Body of pancreas (tissue), 4 donors: ENCODE results near the gene FARS2. TPM values are rescaled to one million over a fixed set of nuclear protein-coding genes. Genes with fewer than 3 reads are reported as not detected.

Source experiments
- ATAC-seq: fragments of 150-250 bp; one replicate; pipeline ENCODE4 v1.9.1; 2016
- DNase-seq, 4 donors: peaks; one replicate each; pipeline ENCODE4 v3.0.0-alpha.2; 2019
- H3K27ac ChIP-seq, 4 donors: fragments of 200-600 bp; sonication (generic); 1 replicate in 3 of 4; 2 replicates in 1 of 4; pipeline versions ENCODE4 v1.5.1 to v1.6.1; 2016 to 2019; ENCODE audit warnings: mild to moderate bottlenecking in 1 of 4, mixed read lengths in 1 of 4, moderate library complexity in 1 of 4
- H3K27me3 ChIP-seq, 2 donors: fragments of 200-600 bp; sonication (generic); one replicate each; pipeline ENCODE4 v1.6.0; 2016; ENCODE audit warnings: mild to moderate bottlenecking in 1 of 2
- H3K36me3 ChIP-seq, 2 donors: fragments of 200-600 bp; sonication (generic); replicated peaks in 1 of 2; 2 replicates each; pipeline ENCODE4 v1.5.1; 2016; ENCODE audit warnings: low read depth in 2 of 2; ENCODE audit not compliant: insufficient read depth in 1 of 2
- H3K4me1 ChIP-seq: fragments of 200-600 bp; sonication (generic); one replicate; pipeline ENCODE4 v1.6.0; 2016
- H3K4me3 ChIP-seq, 2 donors: fragments of 200-600 bp; sonication (generic); 1 replicate in 1 of 2; 2 replicates in 1 of 2; pipeline ENCODE4 v1.5.1; 2016 to 2019
- H3K9me3 ChIP-seq, 3 donors: fragments of 200-600 bp; sonication (generic); 1 replicate in 2 of 3; 2 replicates in 1 of 3; pipeline ENCODE4 v1.5.1; 2016
- POLR2A ChIP-seq, 3 donors: fragments of 450-650 bp; IDR thresholded peaks; one replicate each; pipeline ENCODE4 v1.6.1; 2016; ENCODE audit warnings: antibody characterized with exemption in 3 of 3, mild to moderate bottlenecking in 2 of 3
- WGBS, 2 donors: methylation state at CpG; one replicate each; pipeline ENCODE4 v1.1.5; 2017; 5-methylcytosine and 5-hydroxymethylcytosine counted together
- intact Hi-C: fragments of 100-400 bp; cut with DNase I; formaldehyde crosslinking; loops from one replicate; pipeline ENCODE4 v1.15.1; 2023
- total RNA-seq, 2 donors: library from RNA; depleted of rRNA; stranded (reverse); fragments of >200 nt; gene quantifications; one replicate each; pipeline ENCODE4 v1.1.0, GENCODE V29; 2016
- TF ChIP-seq, protein P1 (sequence below), 7 experiments: fragments of 450-650 bp in 4 of 7; fragments of 200-600 bp in 3 of 7; sonication (generic) in 3 of 7; IDR thresholded peaks; one replicate each; pipeline ENCODE4 v1.5.1; 2016 to 2019; ENCODE audit warnings: antibody characterized with exemption in 7 of 7

FARS2 gene
- total RNA-seq, 2 donors from 2014 or later, result 6.5 to 9.6 TPM

DNA sequence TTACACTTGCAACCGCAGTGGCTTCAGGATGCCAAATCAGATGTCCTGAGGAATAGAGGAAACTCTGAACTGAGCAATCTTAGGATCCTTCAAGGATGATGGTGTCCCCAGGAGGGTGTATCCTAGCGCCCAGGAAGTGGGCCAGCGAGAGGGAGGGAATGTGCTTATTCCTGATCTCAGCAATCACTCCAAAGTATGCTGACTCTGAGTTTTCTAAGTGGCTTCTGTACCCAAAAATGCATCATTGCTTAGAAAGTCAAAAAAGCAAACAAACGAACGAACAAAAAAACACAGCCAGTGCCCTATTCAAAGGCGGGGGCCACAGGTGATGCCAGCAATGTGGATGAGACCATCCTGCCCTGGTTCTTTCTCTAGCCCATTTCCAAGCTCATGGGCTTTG, 514.8 kb downstream of the FARS2 start:
- H3K4me3 ChIP-seq, result no peak overlapping the region
- H3K9me3 ChIP-seq, result no peaks in the 10 kb centered on the region
- TF ChIP-seq, protein P1, sequence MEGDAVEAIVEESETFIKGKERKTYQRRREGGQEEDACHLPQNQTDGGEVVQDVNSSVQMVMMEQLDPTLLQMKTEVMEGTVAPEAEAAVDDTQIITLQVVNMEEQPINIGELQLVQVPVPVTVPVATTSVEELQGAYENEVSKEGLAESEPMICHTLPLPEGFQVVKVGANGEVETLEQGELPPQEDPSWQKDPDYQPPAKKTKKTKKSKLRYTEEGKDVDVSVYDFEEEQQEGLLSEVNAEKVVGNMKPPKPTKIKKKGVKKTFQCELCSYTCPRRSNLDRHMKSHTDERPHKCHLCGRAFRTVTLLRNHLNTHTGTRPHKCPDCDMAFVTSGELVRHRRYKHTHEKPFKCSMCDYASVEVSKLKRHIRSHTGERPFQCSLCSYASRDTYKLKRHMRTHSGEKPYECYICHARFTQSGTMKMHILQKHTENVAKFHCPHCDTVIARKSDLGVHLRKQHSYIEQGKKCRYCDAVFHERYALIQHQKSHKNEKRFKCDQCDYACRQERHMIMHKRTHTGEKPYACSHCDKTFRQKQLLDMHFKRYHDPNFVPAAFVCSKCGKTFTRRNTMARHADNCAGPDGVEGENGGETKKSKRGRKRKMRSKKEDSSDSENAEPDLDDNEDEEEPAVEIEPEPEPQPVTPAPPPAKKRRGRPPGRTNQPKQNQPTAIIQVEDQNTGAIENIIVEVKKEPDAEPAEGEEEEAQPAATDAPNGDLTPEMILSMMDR (IDR thresholded peaks at IDR 0.05), result no peak
- no peak for TF ChIP-seq POLR2A (IDR thresholded peaks at IDR 0.05)
- no peaks in the 10 kb centered on the region for H3K4me1 ChIP-seq
- H3K27ac ChIP-seq, result no peak overlapping the region
- 88 to 96% methylated on average over 6 of the region's 6 CpGs for WGBS, 2 donors
- intact Hi-C loops, result no loop called here
- DNase-seq (no peak), ATAC-seq (no peak)
- no peaks in the 10 kb centered on the region for H3K27me3 ChIP-seq
- H3K36me3 ChIP-seq, result no peaks in the 10 kb centered on the region

DNA sequence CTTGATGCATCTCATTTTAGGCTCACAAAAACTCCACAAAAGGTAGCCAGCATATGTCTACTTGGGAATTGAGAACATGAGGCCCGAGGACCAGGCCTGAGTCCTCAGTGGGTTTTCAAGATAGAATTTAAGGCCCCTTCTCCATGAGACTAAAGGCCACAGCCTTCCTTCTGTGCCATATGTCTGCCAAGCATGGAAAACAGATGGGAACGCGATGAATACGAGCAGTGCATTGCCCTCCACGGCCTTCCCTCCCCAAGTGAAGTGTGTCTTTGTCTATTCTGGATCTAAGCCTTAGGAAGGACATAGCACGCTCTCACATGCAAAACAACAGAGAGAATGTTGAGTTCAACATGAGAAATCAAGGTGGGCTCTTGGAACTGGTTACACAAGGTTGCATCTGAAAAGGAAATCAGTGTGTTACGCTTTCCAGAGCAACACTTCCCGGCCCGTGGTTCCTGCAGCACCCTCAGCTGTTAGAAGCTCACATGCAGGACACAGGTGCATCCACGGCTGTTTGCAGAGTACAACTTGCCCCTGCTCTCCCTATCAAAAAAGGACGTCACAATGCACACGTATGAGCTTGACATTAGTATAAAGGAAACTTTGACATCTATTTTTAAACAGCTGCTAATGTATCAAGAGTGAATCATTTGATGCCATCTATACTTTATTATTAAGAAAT, 515.5 kb downstream of the FARS2 start:
- H3K9me3 ChIP-seq, result no peaks in the 10 kb centered on the region
- intact Hi-C loops, result no loop called here
- H3K27ac ChIP-seq, result no peak overlapping the region
- TF ChIP-seq, protein P1 (IDR thresholded peaks at IDR 0.05), result no peak
- TF ChIP-seq POLR2A (IDR thresholded peaks at IDR 0.05), result no peak
- H3K27me3 ChIP-seq, result no peaks in the 10 kb centered on the region
- DNase-seq (no peak), ATAC-seq (no peak)
- no peak overlapping the region for H3K4me3 ChIP-seq
- no peaks in the 10 kb centered on the region for H3K36me3 ChIP-seq
- no peaks in the 10 kb centered on the region for H3K4me1 ChIP-seq
- WGBS, 2 donors, result 81 to 85% methylated on average over 12 of the region's 12 CpGs

DNA sequence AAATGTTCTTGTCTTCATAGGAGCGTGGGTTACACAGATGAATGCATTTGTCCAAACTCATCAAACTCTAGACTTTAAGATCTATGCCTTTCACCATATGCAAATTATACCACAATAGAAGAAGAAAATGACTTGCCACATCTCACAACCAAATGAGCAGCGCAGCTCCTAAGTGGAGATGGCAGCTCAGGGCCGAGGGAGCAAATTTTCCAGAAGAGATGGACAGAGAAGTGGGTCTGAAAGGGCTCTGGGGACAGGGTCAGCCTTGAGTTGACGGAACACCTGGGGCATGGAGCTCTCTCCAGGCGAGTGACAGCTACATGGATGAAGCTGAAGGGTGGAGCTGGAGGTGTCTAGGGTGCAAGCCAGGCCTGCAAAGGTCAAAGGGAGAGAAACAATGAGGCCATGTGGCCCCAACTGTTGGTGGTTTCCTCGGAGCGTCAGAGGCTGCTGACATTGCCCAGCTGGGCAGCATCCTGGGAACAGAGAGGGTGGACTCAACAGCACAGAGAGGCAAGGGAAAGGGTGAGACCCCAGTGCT, 517.1 kb downstream of the FARS2 start:
- no peak overlapping the region for H3K27ac ChIP-seq
- TF ChIP-seq, protein P1 (IDR thresholded peaks at IDR 0.05), result no peak
- no peak for TF ChIP-seq POLR2A (IDR thresholded peaks at IDR 0.05)
- H3K36me3 ChIP-seq, result no peaks in the 10 kb centered on the region
- no peaks in the 10 kb centered on the region for H3K4me1 ChIP-seq
- ATAC-seq, result no peak
- intact Hi-C loops, result no loop called here
- 90 to 97% methylated on average over 7 of the region's 7 CpGs for WGBS, 2 donors
- no peak overlapping the region for H3K4me3 ChIP-seq
- H3K27me3 ChIP-seq, result no peaks in the 10 kb centered on the region
- DNase-seq, result no peak
- no peaks in the 10 kb centered on the region for H3K9me3 ChIP-seq

DNA sequence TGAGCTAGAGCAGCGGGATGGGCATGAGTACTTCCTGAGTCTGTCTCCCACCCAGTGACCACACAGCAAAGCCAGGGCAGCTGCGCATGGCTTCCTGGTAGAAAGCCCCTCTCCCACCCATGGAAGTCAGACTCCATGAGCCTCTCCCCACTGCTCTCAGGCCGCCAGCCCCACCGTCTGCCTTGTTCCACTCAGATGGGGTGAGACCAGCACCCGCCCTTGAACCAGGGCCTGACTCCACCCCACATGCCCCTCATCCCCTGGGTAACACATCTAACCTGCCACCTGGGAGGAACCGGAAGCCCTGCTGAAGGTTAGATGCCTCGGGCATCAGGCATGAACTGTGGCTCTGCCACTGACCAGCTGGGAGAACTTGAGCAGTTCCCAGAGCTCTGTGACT, 517.6 kb downstream of the FARS2 start:
- TF ChIP-seq, protein P1 (IDR thresholded peaks at IDR 0.05), result no peak
- no peak for TF ChIP-seq POLR2A (IDR thresholded peaks at IDR 0.05)
- Histone ChIP-seq H3K4me3 (no peak overlapping the region), H3K27ac (no peak overlapping the region), H3K4me1 (no peaks in the 10 kb centered on the region), H3K36me3 (no peaks in the 10 kb centered on the region), H3K9me3 (no peaks in the 10 kb centered on the region), H3K27me3 (no peaks in the 10 kb centered on the region)
- 87 to 89% methylated on average over 7 of the region's 7 CpGs for WGBS, 2 donors
- intact Hi-C loops, result no loop called here
- ATAC-seq (no peak), DNase-seq (no peak)

DNA sequence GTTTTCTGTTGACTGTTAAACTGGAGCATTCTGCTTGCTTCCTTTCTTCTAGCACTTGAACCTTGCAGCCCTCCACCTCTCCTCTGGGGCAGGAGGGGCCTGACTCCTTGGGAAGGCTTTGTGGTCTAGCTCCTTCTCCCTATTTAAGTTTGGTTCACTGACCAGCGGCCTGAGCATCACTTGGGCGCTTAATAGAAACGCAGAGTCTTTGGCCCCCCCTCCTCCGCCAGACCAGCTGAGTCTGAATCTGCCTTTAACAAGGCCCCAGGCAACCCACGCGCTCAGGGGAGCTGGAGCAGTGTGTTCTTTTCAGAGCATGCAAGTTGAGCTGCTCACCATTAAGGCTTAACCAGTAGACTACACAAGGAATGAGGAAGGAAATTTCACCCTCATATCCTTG, 519.7 kb downstream of the FARS2 start:
- H3K4me3 ChIP-seq, result no peak overlapping the region
- no peak for ATAC-seq
- no peak overlapping the region for H3K27ac ChIP-seq
- no peaks in the 10 kb centered on the region for H3K27me3 ChIP-seq
- intact Hi-C loops, result no loop called here
- no peaks in the 10 kb centered on the region for H3K4me1 ChIP-seq
- TF ChIP-seq, protein P1 (IDR thresholded peaks at IDR 0.05), result no peak
- no peak for TF ChIP-seq POLR2A (IDR thresholded peaks at IDR 0.05)
- no peaks in the 10 kb centered on the region for H3K36me3 ChIP-seq
- DNase-seq, result no peak
- WGBS, 2 donors, result 95 to 97% methylated on average over 6 of the region's 6 CpGs
- H3K9me3 ChIP-seq, result no peaks in the 10 kb centered on the region
